D341Med (cell line): Measurements from ENCODE around the gene CTBS.

Experiments
- DNase-seq: peaks from one replicate; pipeline ENCODE4 v3.0.0; 2012; ENCODE audit warnings: low spot score

The CTBS gene

GRCh38 chr1:84506002-84506728, 68.1 kb downstream of the CTBS start, which contains the start of the genes GNG5 and SPATA1:
GNG5 (minus strand) TSS chr1:84506581; CDS start chr1:84506091, 490 bp downstream.
SPATA1 (plus strand) TSS chr1:84506386; CDS start chr1:84516360, 9,974 bp downstream.
- peak; percentile 97 for DNase-seq

- peak; percentile 85 for DNase-seq
Observed at GRCh38 chr1:84505493-84506001, 68.7 kb downstream of the CTBS start.

- no peak for DNase-seq
Observed at GRCh38 chr1:84504580-84505492, 69.4 kb downstream of the CTBS start.

- no peak for DNase-seq
Observed at GRCh38 chr1:84502927-84503326, 71.3 kb downstream of the CTBS start.
